ENCODE results near the gene PIH1D1.

PIH1D1 gene

GRCh38 chr19:49490287-49491029 lies 38.8 kb upstream of the PIH1D1 start:
- FAIRE-seq: no peak
- no peak for DNase-seq (ENCODE audit: insufficient read length)
- TF ChIP-seq POLR2AphosphoS5 (IDR thresholded peaks at IDR 0.05; ENCODE audit: low read depth, low read length): peak; percentile 68; the same call in 1 of the 2 replicates
- no peak for TF ChIP-seq TAF1 (IDR thresholded peaks at IDR 0.05; ENCODE audit: borderline replicate concordance, low read depth, low read length)
- TF ChIP-seq POLR2A (IDR thresholded peaks at IDR 0.05; ENCODE audit: low read depth, low read length): 0 out of 2 replicates have a peak, but pooled peaks have one; percentile 37

GRCh38 chr19:49489601-49490167 lies 38.1 kb upstream of the PIH1D1 start:
- FAIRE-seq (no peak), DNase-seq (ENCODE audit: insufficient read length) (no peak)
- no peak for TF ChIP-seq TAF1 (IDR thresholded peaks at IDR 0.05; ENCODE audit: borderline replicate concordance, low read depth, low read length)
- 0 out of 2 replicates have a peak, but pooled peaks have one; percentile 61 for TF ChIP-seq POLR2AphosphoS5 (IDR thresholded peaks at IDR 0.05; ENCODE audit: low read depth, low read length)
- TF ChIP-seq POLR2A (IDR thresholded peaks at IDR 0.05; ENCODE audit: low read depth, low read length): peak; percentile 70; the same call in 1 of the 2 replicates

- no peak for TF ChIP-seq TAF1 (IDR thresholded peaks at IDR 0.05; ENCODE audit: borderline replicate concordance, low read depth, low read length)
- TF ChIP-seq POLR2A (IDR thresholded peaks at IDR 0.05; ENCODE audit: low read depth, low read length): no peak
- 0 out of 2 replicates have a peak, but pooled peaks have one; percentile 18 for TF ChIP-seq POLR2AphosphoS5 (IDR thresholded peaks at IDR 0.05; ENCODE audit: low read depth, low read length)
- FAIRE-seq: no peak
- no peak for DNase-seq (ENCODE audit: insufficient read length)
Measured at GRCh38 chr19:49488863-49489537, 37.4 kb upstream of the PIH1D1 start.

GRCh38 chr19:49488046-49488862 lies 36.6 kb upstream of the PIH1D1 start:
- TF ChIP-seq POLR2AphosphoS5 (IDR thresholded peaks at IDR 0.05; ENCODE audit: low read depth, low read length) (no peak; the same call in 1 of the 2 replicates), POLR2A (IDR thresholded peaks at IDR 0.05; ENCODE audit: low read depth, low read length) (no peak; the same call in 1 of the 2 replicates), TAF1 (IDR thresholded peaks at IDR 0.05; ENCODE audit: borderline replicate concordance, low read depth, low read length) (no peak)
- DNase-seq (ENCODE audit: insufficient read length): no peak
- FAIRE-seq: no peak

GRCh38 chr19:49487277-49488045 lies 35.8 kb upstream of the PIH1D1 start, which contains the start of gene RPL13A:
RPL13A (plus strand) TSS chr19:49487608; CDS start chr19:49487630, 22 bp downstream.
- TF ChIP-seq POLR2AphosphoS5 (IDR thresholded peaks at IDR 0.05; ENCODE audit: low read depth, low read length) (peak; percentile 99), TAF1 (IDR thresholded peaks at IDR 0.05; ENCODE audit: borderline replicate concordance, low read depth, low read length) (peak; percentile 99), POLR2A (IDR thresholded peaks at IDR 0.05; ENCODE audit: low read depth, low read length) (peak; percentile 100)
- FAIRE-seq (peak; percentile 97), DNase-seq (ENCODE audit: insufficient read length) (peak; percentile 96)

- FAIRE-seq (no peak), DNase-seq (ENCODE audit: insufficient read length) (no peak)
- TF ChIP-seq TAF1 (IDR thresholded peaks at IDR 0.05; ENCODE audit: borderline replicate concordance, low read depth, low read length): no peak
- no peak for TF ChIP-seq POLR2AphosphoS5 (IDR thresholded peaks at IDR 0.05; ENCODE audit: low read depth, low read length)
- TF ChIP-seq POLR2A (IDR thresholded peaks at IDR 0.05; ENCODE audit: low read depth, low read length): no peak
Measured at GRCh38 chr19:49486710-49487276, 35.2 kb upstream of the PIH1D1 start.

GRCh38 chr19:49486232-49486631 lies 34.6 kb upstream of the PIH1D1 start:
- TF ChIP-seq TAF1 (IDR thresholded peaks at IDR 0.05; ENCODE audit: borderline replicate concordance, low read depth, low read length) (no peak), POLR2AphosphoS5 (IDR thresholded peaks at IDR 0.05; ENCODE audit: low read depth, low read length) (no peak), POLR2A (IDR thresholded peaks at IDR 0.05; ENCODE audit: low read depth, low read length) (no peak)
- FAIRE-seq (no peak), DNase-seq (ENCODE audit: insufficient read length) (no peak)

- FAIRE-seq (no peak), DNase-seq (ENCODE audit: insufficient read length) (no peak)
- no peak for TF ChIP-seq POLR2AphosphoS5 (IDR thresholded peaks at IDR 0.05; ENCODE audit: low read depth, low read length)
Measured at GRCh38 chr19:49481020-49481683, 29.5 kb upstream of the PIH1D1 start.

- FAIRE-seq: no peak
- TF ChIP-seq TAF1 (IDR thresholded peaks at IDR 0.05; ENCODE audit: borderline replicate concordance, low read depth, low read length) (no peak), POLR2AphosphoS5 (IDR thresholded peaks at IDR 0.05; ENCODE audit: low read depth, low read length) (no peak), POLR2A (IDR thresholded peaks at IDR 0.05; ENCODE audit: low read depth, low read length) (no peak)
Measured at GRCh38 chr19:49479975-49480628, 28.5 kb upstream of the PIH1D1 start.

More at GRCh38 chr19:49479975-49480628, 28.5 kb upstream of the PIH1D1 start:
- no peak for DNase-seq (ENCODE audit: insufficient read length)
